ENCODE results near the gene CARMIL1.

DNA sequence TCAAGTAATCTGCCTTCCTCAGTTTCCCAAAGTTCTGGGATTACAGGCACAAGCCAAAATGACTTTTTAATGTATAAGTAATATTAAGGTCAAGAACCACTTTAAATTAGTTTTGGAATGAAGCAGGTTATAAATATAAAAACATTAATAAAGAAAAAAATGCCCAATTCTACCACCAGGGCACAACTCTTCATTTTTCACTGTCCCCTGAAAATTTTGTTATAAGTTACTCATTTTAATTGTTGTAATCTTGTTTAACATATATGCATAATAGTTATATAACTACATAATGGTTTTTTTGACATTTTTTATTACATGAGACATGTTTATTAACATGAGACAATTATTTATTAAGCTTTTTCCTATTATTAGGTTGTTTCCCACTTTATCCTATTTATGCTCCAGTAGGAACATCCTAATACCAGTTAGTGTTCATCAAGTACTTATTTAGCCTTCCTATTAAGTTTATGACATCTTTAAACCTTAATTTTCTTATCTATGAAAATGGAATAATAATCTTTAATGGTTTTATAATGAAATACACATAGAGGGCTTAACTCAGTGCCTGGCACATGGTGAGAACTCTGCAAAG is 190.7 kb downstream of the CARMIL1 start:
- TF ChIP-seq CTCF (IDR thresholded peaks at IDR 0.05) (no peak), POLR2A (IDR thresholded peaks at IDR 0.05) (no peak)

All from breast epithelium (tissue), 3 donors.